Measurements from ENCODE around the gene NF1.

GRCh38 chr17:31424944-31425281 lies 330.1 kb downstream of the NF1 start:
- TF ChIP-seq, protein P1, sequence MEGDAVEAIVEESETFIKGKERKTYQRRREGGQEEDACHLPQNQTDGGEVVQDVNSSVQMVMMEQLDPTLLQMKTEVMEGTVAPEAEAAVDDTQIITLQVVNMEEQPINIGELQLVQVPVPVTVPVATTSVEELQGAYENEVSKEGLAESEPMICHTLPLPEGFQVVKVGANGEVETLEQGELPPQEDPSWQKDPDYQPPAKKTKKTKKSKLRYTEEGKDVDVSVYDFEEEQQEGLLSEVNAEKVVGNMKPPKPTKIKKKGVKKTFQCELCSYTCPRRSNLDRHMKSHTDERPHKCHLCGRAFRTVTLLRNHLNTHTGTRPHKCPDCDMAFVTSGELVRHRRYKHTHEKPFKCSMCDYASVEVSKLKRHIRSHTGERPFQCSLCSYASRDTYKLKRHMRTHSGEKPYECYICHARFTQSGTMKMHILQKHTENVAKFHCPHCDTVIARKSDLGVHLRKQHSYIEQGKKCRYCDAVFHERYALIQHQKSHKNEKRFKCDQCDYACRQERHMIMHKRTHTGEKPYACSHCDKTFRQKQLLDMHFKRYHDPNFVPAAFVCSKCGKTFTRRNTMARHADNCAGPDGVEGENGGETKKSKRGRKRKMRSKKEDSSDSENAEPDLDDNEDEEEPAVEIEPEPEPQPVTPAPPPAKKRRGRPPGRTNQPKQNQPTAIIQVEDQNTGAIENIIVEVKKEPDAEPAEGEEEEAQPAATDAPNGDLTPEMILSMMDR (IDR thresholded peaks at IDR 0.05; ENCODE audit: low read length), result no peak
- no peak for TF ChIP-seq EZH2phosphoT487 (IDR thresholded peaks at IDR 0.05; ENCODE audit: low read length)
- no peak for TF ChIP-seq EZH2 (optimal IDR thresholded peaks at IDR 0.05; ENCODE audit: low read depth, low read length)
